HepG2 (cell line): Measurements from ENCODE around the gene CFAP54. TPM values are rescaled to one million over a fixed set of nuclear protein-coding genes. Genes with fewer than 3 reads are reported as not detected.

Experiments used
- ATAC-seq: fragments of 200-7000 bp; cut with Tn5 transposase; 3 replicates; pipeline ENCODE4 v1.9.1; 2020; ENCODE audit warnings: mild to moderate bottlenecking, moderate library complexity
- BruUV-seq: library from RNA; stranded (reverse); fragments of 400-500 nt; replicated peaks from 2 replicates; lab custom pipeline; 2021; lab: Mats Ljungman, UMichigan
- CTCF ChIA-PET: fragments of 300-600 bp; formaldehyde crosslinking; extraction: SDS; loops from one replicate; lab custom pipeline; 2021; ENCODE audit warnings: low total read pairs, inconsistent platforms, low intra/inter-chr PET ratio; lab: Yijun Ruan, JAX
- POLR2A ChIA-PET: fragments of 350-600 bp; sonication (Branson Sonifier 250); formaldehyde crosslinking; loops from one replicate; lab custom pipeline; 2020; ENCODE audit warnings: antibody characterized with exemption, inconsistent platforms; lab: Yijun Ruan, JAX
- DNase-seq: peaks from one replicate; pipeline ENCODE4 v3.0.0-alpha.2; 2015; ENCODE audit warnings: low spot score
- FAIRE-seq: peaks from 3 replicates; lab custom pipeline; 2011; peaks lifted over from hg19 to GRCh38; lab: Jason Lieb, UNC
- H2AFZ ChIP-seq: one replicate; pipeline ENCODE4 v1.6.1; 2011; ENCODE audit warnings: low read length, inconsistent platforms
- H3K27ac ChIP-seq: fragments of 300-600 bp; 3 replicates; pipeline ENCODE4 v1.8.0; 2011; ENCODE audit warnings: mixed run types, mild to moderate bottlenecking, mixed read lengths, low read length, inconsistent platforms; ENCODE audit not compliant: insufficient read depth; ENCODE audit errors: extremely low read length
- H3K27me3 ChIP-seq, 2 experiments: fragments of 200-600 bp in 1 of 2; 2 replicates in 1 of 2; 3 replicates in 1 of 2; pipeline versions ENCODE4 v1.6.0 to v1.8.0; 2011; ENCODE audit warnings: low read length in 2 of 2, mild to moderate bottlenecking in 2 of 2, moderate library complexity in 2 of 2, inconsistent platforms in 1 of 2; ENCODE audit not compliant: insufficient read depth in 2 of 2, control insufficient read depth in 1 of 2
- H3K36me3 ChIP-seq, 2 experiments: fragments of 200-600 bp in 1 of 2; replicated peaks in 1 of 2; 2 replicates in 1 of 2; 3 replicates in 1 of 2; pipeline versions ENCODE4 v1.5.1 to v1.8.0; 2011; ENCODE audit warnings: low read length in 2 of 2, inconsistent platforms in 1 of 2; ENCODE audit not compliant: insufficient read depth in 2 of 2, control insufficient read depth in 1 of 2
- H3K4me1 ChIP-seq: 2 replicates; pipeline ENCODE4 v1.5.1; 2012; ENCODE audit warnings: low read length, inconsistent platforms; ENCODE audit not compliant: insufficient read depth
- H3K4me2 ChIP-seq: 2 replicates; pipeline ENCODE4 v1.6.0; 2011; ENCODE audit warnings: low read depth, low read length, inconsistent platforms
- H3K4me3 ChIP-seq, 3 experiments: fragments of 200-600 bp in 1 of 3; sonication (generic), shearing (Covaris generic) in 1 of 3; replicated peaks in 1 of 3; 2 replicates each; pipeline ENCODE4 v1.5.1; 2011 to 2016; ENCODE audit warnings: low read length in 3 of 3, inconsistent platforms in 2 of 3, low read depth in 2 of 3, mild to moderate bottlenecking in 2 of 3, control low read depth in 1 of 3, mixed read lengths in 1 of 3; ENCODE audit not compliant: insufficient read depth in 1 of 3
- H3K79me2 ChIP-seq: one replicate; pipeline ENCODE4 v1.6.1; 2011; ENCODE audit warnings: low read length, inconsistent platforms; ENCODE audit not compliant: insufficient read depth
- H3K9ac ChIP-seq: 2 replicates; pipeline ENCODE4 v1.6.0; 2011; ENCODE audit warnings: mild to moderate bottlenecking, low read depth, low read length, inconsistent platforms; ENCODE audit not compliant: insufficient read depth
- H3K9me3 ChIP-seq: 2 replicates; pipeline ENCODE4 v1.5.1; 2012; ENCODE audit warnings: mild to moderate bottlenecking, low read length
- H4K20me1 ChIP-seq: 2 replicates; pipeline ENCODE4 v1.6.0; 2011; ENCODE audit warnings: inconsistent platforms, mild to moderate bottlenecking, low read length, moderate library complexity; ENCODE audit not compliant: insufficient read depth
- CEBPB ChIP-seq: IDR thresholded peaks from 2 replicates; pipeline ENCODE4 v1.6.1; 2011; ENCODE audit warnings: low read depth, low read length, improper control_type of control experiment, borderline replicate concordance
- GFI1 ChIP-seq: sonication (generic); formaldehyde crosslinking; IDR thresholded peaks from 2 replicates; pipeline ENCODE4 v1.5.0; 2020; ENCODE audit warnings: missing genetic modification reagents, mild to moderate bottlenecking, borderline replicate concordance
- LRRFIP1 ChIP-seq: sonication (generic); formaldehyde crosslinking; conservative IDR thresholded peaks from 2 replicates; pipeline ENCODE4 v1.4.0; 2020; ENCODE audit warnings: missing genetic modification reagents
- SETDB1 ChIP-seq: sonication (generic); formaldehyde crosslinking; IDR thresholded peaks from 2 replicates; pipeline ENCODE4 v1.5.1; 2020; ENCODE audit warnings: missing genetic modification reagents, mild to moderate bottlenecking, borderline replicate concordance
- TRAFD1 ChIP-seq: sonication (generic); formaldehyde crosslinking; IDR thresholded peaks from 2 replicates; pipeline ENCODE4 v1.5.1; 2020; ENCODE audit warnings: missing genetic modification reagents, mild to moderate bottlenecking, borderline replicate concordance
- ZBTB43 ChIP-seq: sonication (generic); formaldehyde crosslinking; conservative IDR thresholded peaks from 2 replicates; pipeline ENCODE4 v1.4.0; 2020; ENCODE audit warnings: missing genetic modification reagents
- ZNF512 ChIP-seq: sonication (generic); formaldehyde crosslinking; IDR thresholded peaks from 2 replicates; pipeline ENCODE4 v1.4.0; 2020; ENCODE audit warnings: mild to moderate bottlenecking, missing genetic modification reagents
- ZNF841 ChIP-seq: sonication (generic); formaldehyde crosslinking; IDR thresholded peaks from 2 replicates; pipeline ENCODE4 v1.8.1; 2023; ENCODE audit warnings: missing genetic modification reagents, borderline replicate concordance
- WGBS: methylation state at CpG from one replicate; pipeline ENCODE4 v1.1.6; 2017; ENCODE audit warnings: low lambda C conversion rate; 5-methylcytosine and 5-hydroxymethylcytosine counted together
- in situ Hi-C: cut with HindIII; loops from 2 replicates; pipeline ENCODE4 v1.10.0; 2017; ENCODE audit warnings: low pct_unique_long_range_greater_than_20kb; ENCODE audit not compliant: extremely low pct_ligation_motif_present
- intact Hi-C: fragments of 100-400 bp; cut with micrococcal nuclease; formaldehyde crosslinking; loops from one replicate; pipeline ENCODE4 v1.10.0; 2022; ENCODE audit not compliant: unreplicated experiment
- polyA plus RNA-seq, 8 experiments: library from polyadenylated mRNA; depleted of rRNA in 3 of 8; stranded (reverse) in 7 of 8; unstranded in 1 of 8; fragments of >200 nt; fragmentation: Illumina TruSeq in 4 of 8; extraction: Trizol in 4 of 8; gene quantifications; 2 replicates each; pipeline versions ENCODE4 v1.2.1 to v1.2.3, GENCODE V29; 2011 to 2016; ENCODE audit warnings: low read depth in 4 of 8, missing spikeins in 1 of 8, mixed read lengths in 1 of 8; ENCODE audit not compliant: insufficient read depth in 1 of 8
- total RNA-seq, 5 experiments: library from RNA; depleted of rRNA; stranded (reverse); fragments of >200 nt; fragmentation: Illumina TruSeq; extraction: Trizol; gene quantifications; 2 replicates each; pipeline ENCODE4 v1.2.3, GENCODE V29; 2016; ENCODE audit warnings: low read depth in 1 of 5

The CFAP54 gene
- total and polyA plus RNA-seq, 2 of the 13 experiments (the other 11 are each of a cell fraction or from before 2014, with no cell fraction given) = not detected

GRCh38 chr12:96444399-96444798 is 45.0 kb upstream of the CFAP54 start:
- Histone ChIP-seq H3K27ac (no peak overlapping the region), H3K9me3 (no peaks in the 10 kb centered on the region), H4K20me1 (no peaks in the 10 kb centered on the region), H3K4me2 (no peak overlapping the region), H2AFZ (no peak overlapping the region), H3K9ac (no peak overlapping the region), H3K27me3 (no peaks in the 10 kb centered on the region; a peak in 1 of 5 replicates), H3K79me2 (no peaks in the 10 kb centered on the region), H3K4me1 (no peaks in the 10 kb centered on the region), H3K36me3 (no peaks in the 10 kb centered on the region), H3K4me3 (no peak overlapping the region)
- FAIRE-seq (no peak), ATAC-seq (no peak), DNase-seq (no peak)
- CTCF ChIA-PET = no interaction called here
- in situ Hi-C loops (no loop called here), intact Hi-C loops (no loop called here)
- POLR2A ChIA-PET = no interaction called here
- 65% methylated on average over 10 of the region's 10 CpGs for WGBS
- TF ChIP-seq SETDB1 (CRISPR knock-in tag) = no peak
- no peak for TF ChIP-seq ZNF841 (CRISPR knock-in tag)
- TF ChIP-seq CEBPB = peak; percentile 47; the same call in 1 of the 2 replicates
- TF ChIP-seq GFI1 (CRISPR knock-in tag) = no peak
- no TSS peak for BruUV-seq

GRCh38 chr12:96445691-96446583 is 43.4 kb upstream of the CFAP54 start:
- Histone ChIP-seq H3K4me1 (no peaks in the 10 kb centered on the region), H3K36me3 (no peaks in the 10 kb centered on the region), H3K9me3 (no peaks in the 10 kb centered on the region), H4K20me1 (no peaks in the 10 kb centered on the region), H2AFZ (no peak overlapping the region), H3K4me3 (no peak overlapping the region), H3K27me3 (no peaks in the 10 kb centered on the region; a peak in 1 of 5 replicates), H3K27ac (no peak overlapping the region), H3K4me2 (no peak overlapping the region), H3K9ac (no peak overlapping the region), H3K79me2 (no peaks in the 10 kb centered on the region)
- in situ Hi-C loops = no loop called here
- FAIRE-seq (no peak), DNase-seq (no peak), ATAC-seq (no peak)
- CTCF ChIA-PET = no interaction called here
- intact Hi-C loops = loop anchor here (5.0 kb wide), 1 partner anchor 1434 kb away; no protein-coding TSS in a partner anchor
- 23% methylated on average over 6 of the region's 6 CpGs for WGBS
- POLR2A ChIA-PET = no interaction called here
- no TSS peak for BruUV-seq
- no peak for TF ChIP-seq ZNF512 (CRISPR knock-in tag)
- no peak for TF ChIP-seq LRRFIP1 (CRISPR knock-in tag)
- no peak for TF ChIP-seq TRAFD1 (CRISPR knock-in tag)
- TF ChIP-seq ZBTB43 (CRISPR knock-in tag) = no peak
